Measurements from ENCODE around the gene ATF2. TPM values are rescaled to one million over a fixed set of nuclear protein-coding genes. Genes with fewer than 3 reads are reported as not detected.
A peak's percentile ranks its signal among the peaks of the same experiment; 100 is the strongest.
"Not testable (repeated sequence)": the region's sequence is repeated elsewhere in the genome, so short reads cannot be mapped to it uniquely, and the experiment has no call there.

The ATF2 gene
- total RNA-seq, 1 donor from 2014 or later: 59.9 TPM

GRCh38 chr2:175131252-175131651, 36.8 kb downstream of the ATF2 start:
- H3K36me3 Mint-ChIP-seq (ENCODE audit: low read depth): peaks cover 75% of the 10 kb centered on the region
- TF ChIP-seq, protein P1, sequence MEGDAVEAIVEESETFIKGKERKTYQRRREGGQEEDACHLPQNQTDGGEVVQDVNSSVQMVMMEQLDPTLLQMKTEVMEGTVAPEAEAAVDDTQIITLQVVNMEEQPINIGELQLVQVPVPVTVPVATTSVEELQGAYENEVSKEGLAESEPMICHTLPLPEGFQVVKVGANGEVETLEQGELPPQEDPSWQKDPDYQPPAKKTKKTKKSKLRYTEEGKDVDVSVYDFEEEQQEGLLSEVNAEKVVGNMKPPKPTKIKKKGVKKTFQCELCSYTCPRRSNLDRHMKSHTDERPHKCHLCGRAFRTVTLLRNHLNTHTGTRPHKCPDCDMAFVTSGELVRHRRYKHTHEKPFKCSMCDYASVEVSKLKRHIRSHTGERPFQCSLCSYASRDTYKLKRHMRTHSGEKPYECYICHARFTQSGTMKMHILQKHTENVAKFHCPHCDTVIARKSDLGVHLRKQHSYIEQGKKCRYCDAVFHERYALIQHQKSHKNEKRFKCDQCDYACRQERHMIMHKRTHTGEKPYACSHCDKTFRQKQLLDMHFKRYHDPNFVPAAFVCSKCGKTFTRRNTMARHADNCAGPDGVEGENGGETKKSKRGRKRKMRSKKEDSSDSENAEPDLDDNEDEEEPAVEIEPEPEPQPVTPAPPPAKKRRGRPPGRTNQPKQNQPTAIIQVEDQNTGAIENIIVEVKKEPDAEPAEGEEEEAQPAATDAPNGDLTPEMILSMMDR (IDR thresholded peaks at IDR 0.05): no peak

GRCh38 chr2:175126661-175127060, 41.3 kb downstream of the ATF2 start:
- CTCF ChIA-PET: no interaction called here
- H3K27me3 Mint-ChIP-seq: no peaks in the 10 kb centered on the region

More at GRCh38 chr2:175131252-175131651, 36.8 kb downstream of the ATF2 start:
- no peak for DNase-seq
- intact Hi-C loops (cut with micrococcal nuclease): no loop called here
- CTCF ChIA-PET: no interaction called here
- H3K4me3 Mint-ChIP-seq: no peak overlapping the region
- H3K27ac Mint-ChIP-seq: no peak overlapping the region
- H3K4me1 Mint-ChIP-seq: peaks cover under 1% of the 10 kb centered on the region
- no peaks in the 10 kb centered on the region for H3K27me3 Mint-ChIP-seq
- no peak for ATAC-seq (ENCODE audit: low read depth)
- POLR2A ChIA-PET: no interaction called here
- H3K9me3 Mint-ChIP-seq: no peaks in the 10 kb centered on the region

GRCh38 chr2:175123254-175123653, 44.7 kb downstream of the ATF2 start:
- Mint-ChIP-seq H3K27me3 (no peaks in the 10 kb centered on the region), H3K9me3 (no peaks in the 10 kb centered on the region), H3K4me3 (no peak overlapping the region), H3K4me1 (peaks cover 5% of the 10 kb centered on the region), H3K27ac (no peak overlapping the region), H3K36me3 (ENCODE audit: low read depth) (peaks cover 40% of the 10 kb centered on the region)
- ATAC-seq (ENCODE audit: low read depth) (no peak), DNase-seq (no peak)
- intact Hi-C loops (cut with micrococcal nuclease): no loop called here
- CTCF ChIA-PET: no interaction called here
- POLR2A ChIA-PET: no interaction called here
- TF ChIP-seq, protein P1 (IDR thresholded peaks at IDR 0.05): no peak

More at GRCh38 chr2:175126661-175127060, 41.3 kb downstream of the ATF2 start:
- ATAC-seq (ENCODE audit: low read depth): no peak
- POLR2A ChIA-PET: no interaction called here
- intact Hi-C loops (cut with micrococcal nuclease): no loop called here
- TF ChIP-seq, protein P1 (IDR thresholded peaks at IDR 0.05): no peak
- peaks cover 5% of the 10 kb centered on the region for H3K4me1 Mint-ChIP-seq
- peaks cover 60% of the 10 kb centered on the region for H3K36me3 Mint-ChIP-seq (ENCODE audit: low read depth)
- no peak overlapping the region for H3K27ac Mint-ChIP-seq
- no peaks in the 10 kb centered on the region for H3K9me3 Mint-ChIP-seq
- H3K4me3 Mint-ChIP-seq: no peak overlapping the region
- DNase-seq: no peak

DNA sequence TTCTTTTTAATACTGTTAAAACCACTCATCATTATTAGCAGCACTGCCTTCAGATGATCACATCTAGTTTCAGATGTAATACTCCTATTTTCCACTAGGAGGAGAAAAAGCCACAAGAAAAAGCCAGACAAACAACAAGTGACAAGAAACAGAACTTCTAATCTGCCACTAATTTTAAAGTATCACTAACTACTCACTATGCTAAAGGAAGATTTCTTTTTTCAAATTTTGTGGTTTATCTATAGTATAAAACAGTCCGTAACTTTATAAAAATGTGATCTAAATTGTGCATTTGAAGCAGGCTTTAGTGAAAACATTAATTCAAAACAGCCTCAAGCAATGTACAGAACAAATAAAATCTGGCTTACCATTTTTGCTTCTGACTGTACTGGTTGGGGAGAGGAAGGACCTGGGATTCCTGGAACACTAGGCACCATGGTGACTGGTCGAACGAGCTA, 56.8 kb downstream of the ATF2 start:
- no peaks in the 10 kb centered on the region for H3K4me1 Mint-ChIP-seq
- H3K36me3 Mint-ChIP-seq (ENCODE audit: low read depth): peaks cover 67% of the 10 kb centered on the region
- no peak overlapping the region for H3K27ac Mint-ChIP-seq
- POLR2A ChIA-PET: no interaction called here
- CTCF ChIA-PET: interaction anchor here (0.6 to 2.3 kb wide), 6 partner anchors 76 to 364 kb away, joined by 3 to 8 read pairs (median 3); no protein-coding TSS in a partner anchor
- ATAC-seq (ENCODE audit: low read depth) (peak; percentile 47), DNase-seq (no peak)
- TF ChIP-seq, protein P1 (IDR thresholded peaks at IDR 0.05): peak; percentile 60
- H3K4me3 Mint-ChIP-seq: no peak overlapping the region
- H3K27me3 Mint-ChIP-seq: no peaks in the 10 kb centered on the region
- intact Hi-C loops (cut with micrococcal nuclease): loop anchor here (1.0 to 5.0 kb wide), 5 partner anchors 70 to 409 kb away; partner anchors contain the start of gene ATP5MC3
- no peaks in the 10 kb centered on the region for H3K9me3 Mint-ChIP-seq

DNA sequence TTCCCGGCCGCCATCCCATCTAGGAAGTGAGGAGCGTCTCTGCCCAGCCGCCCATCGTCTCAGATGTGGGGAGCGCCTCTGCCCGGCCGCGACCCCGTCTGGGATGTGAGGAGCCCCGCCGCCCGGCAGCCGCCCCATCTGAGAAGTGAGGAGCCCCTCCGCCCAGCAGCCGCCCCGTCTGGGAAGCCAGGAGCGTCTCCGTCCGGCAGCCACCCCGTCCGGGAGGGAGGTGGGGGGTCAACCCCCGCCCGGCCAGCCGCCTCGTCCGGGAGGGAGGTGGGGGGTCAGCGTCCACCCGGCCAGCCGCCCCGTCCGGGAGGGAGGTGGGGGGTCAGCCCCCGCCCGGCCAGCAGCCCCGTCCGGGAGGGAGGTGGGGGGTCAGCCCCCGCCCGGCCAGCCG, 59.9 kb downstream of the ATF2 start:
- H3K27ac Mint-ChIP-seq; H3K27me3 Mint-ChIP-seq; H3K9me3 Mint-ChIP-seq; ATAC-seq (ENCODE audit: low read depth); H3K4me3 Mint-ChIP-seq; intact Hi-C loops (cut with micrococcal nuclease); POLR2A ChIA-PET; CTCF ChIA-PET; DNase-seq; H3K4me1 Mint-ChIP-seq: not testable (repeated sequence)
- peaks cover 66% of the 10 kb centered on the region for H3K36me3 Mint-ChIP-seq (ENCODE audit: low read depth)

- DNase-seq: no peak
- Mint-ChIP-seq H3K4me1 (no peaks in the 10 kb centered on the region), H3K27ac (no peak overlapping the region), H3K36me3 (ENCODE audit: low read depth) (peaks cover 63% of the 10 kb centered on the region), H3K9me3 (no peaks in the 10 kb centered on the region), H3K27me3 (no peaks in the 10 kb centered on the region), H3K4me3 (no peak overlapping the region)
- no peak for ATAC-seq (ENCODE audit: low read depth)
- TF ChIP-seq, protein P1 (IDR thresholded peaks at IDR 0.05): no peak
- ChIA-PET POLR2A (no interaction called here), CTCF (no interaction called here)
- intact Hi-C loops (cut with micrococcal nuclease): no loop called here
Observed at GRCh38 chr2:175107146-175107545, 60.9 kb downstream of the ATF2 start.
